Mesenchymal stem cell (in vitro differentiated cells and primary cell): ENCODE data around the gene RNASE8.

ENCODE experiments used
- DNase-seq: peaks from one replicate; pipeline ENCODE4 v3.0.0-alpha.2; 2013
- H2AFZ ChIP-seq: one replicate; pipeline ENCODE4 v1.6.1; 2013; ENCODE audit warnings: low read depth, mild to moderate bottlenecking, control low read depth, inconsistent platforms, low read length, moderate library complexity
- H2AK5ac ChIP-seq: 2 replicates; pipeline ENCODE4 v1.6.1; 2013; ENCODE audit warnings: low read length, moderate library complexity, mild to moderate bottlenecking, inconsistent platforms; ENCODE audit not compliant: severe bottlenecking
- H2BK120ac ChIP-seq: one replicate; pipeline ENCODE4 v1.6.1; 2013; ENCODE audit warnings: low read depth, mild to moderate bottlenecking, inconsistent platforms, low read length, moderate library complexity
- H2BK12ac ChIP-seq, 2 experiments: one replicate each; pipeline ENCODE4 v1.6.1; 2013; ENCODE audit warnings: inconsistent platforms in 2 of 2, low read length in 2 of 2, mild to moderate bottlenecking in 2 of 2, moderate library complexity in 2 of 2, control low read depth in 1 of 2
- H2BK15ac ChIP-seq: one replicate; pipeline ENCODE4 v1.6.1; 2013; ENCODE audit warnings: mild to moderate bottlenecking, low read depth, inconsistent platforms; ENCODE audit not compliant: poor library complexity, severe bottlenecking
- H2BK5ac ChIP-seq: 2 replicates; pipeline ENCODE4 v1.6.1; 2013; ENCODE audit warnings: low read depth, mild to moderate bottlenecking, low read length, control low read depth, inconsistent platforms; ENCODE audit not compliant: poor library complexity, severe bottlenecking
- H3K14ac ChIP-seq, 2 experiments: one replicate each; pipeline ENCODE4 v1.6.1; 2013; ENCODE audit warnings: inconsistent platforms in 2 of 2, low read length in 2 of 2, control low read depth in 1 of 2, mild to moderate bottlenecking in 1 of 2, moderate library complexity in 1 of 2
- H3K18ac ChIP-seq, 2 experiments: one replicate each; pipeline ENCODE4 v1.6.1; 2013; ENCODE audit warnings: inconsistent platforms in 2 of 2, low read length in 2 of 2, control low read depth in 1 of 2, low read depth in 1 of 2, mild to moderate bottlenecking in 1 of 2
- H3K23ac ChIP-seq, 2 experiments: one replicate each; pipeline ENCODE4 v1.6.1; 2013; ENCODE audit warnings: inconsistent platforms in 2 of 2, low read length in 2 of 2, mild to moderate bottlenecking in 2 of 2, moderate library complexity in 2 of 2, control low read depth in 1 of 2
- H3K27ac ChIP-seq: 2 replicates; pipeline ENCODE4 v1.5.1; 2013; ENCODE audit warnings: mild to moderate bottlenecking, moderate library complexity, low read length, control low read depth, inconsistent platforms; ENCODE audit not compliant: poor library complexity, severe bottlenecking
- H3K27me3 ChIP-seq, 2 experiments: 2 replicates each; pipeline versions ENCODE4 v1.6.1 to v1.7.0; 2013; ENCODE audit warnings: low read length in 2 of 2, mild to moderate bottlenecking in 2 of 2, moderate library complexity in 2 of 2, control low read depth in 1 of 2, inconsistent platforms in 1 of 2; ENCODE audit not compliant: control insufficient read depth in 1 of 2, insufficient read depth in 1 of 2
- H3K36me3 ChIP-seq, 2 experiments: 2 replicates each; pipeline versions ENCODE4 v1.6.1 to v1.7.0; 2013; ENCODE audit warnings: low read length in 2 of 2, control low read depth in 1 of 2, inconsistent platforms in 1 of 2, low read depth in 1 of 2, mild to moderate bottlenecking in 1 of 2; ENCODE audit not compliant: insufficient read depth in 2 of 2, control insufficient read depth in 1 of 2
- H3K4ac ChIP-seq, 2 experiments: one replicate each; pipeline ENCODE4 v1.6.1; 2013; ENCODE audit warnings: inconsistent platforms in 2 of 2, low read length in 2 of 2, mild to moderate bottlenecking in 2 of 2, moderate library complexity in 2 of 2, control low read depth in 1 of 2, low read depth in 1 of 2
- H3K4me1 ChIP-seq: 2 replicates; pipeline ENCODE4 v1.6.1; 2013; ENCODE audit warnings: low read depth, low read length, control low read depth; ENCODE audit not compliant: control insufficient read depth, insufficient read depth
- H3K4me2 ChIP-seq: 2 replicates; pipeline ENCODE4 v1.6.1; 2013; ENCODE audit warnings: low read length, mild to moderate bottlenecking, inconsistent platforms; ENCODE audit not compliant: poor library complexity, severe bottlenecking
- H3K4me3 ChIP-seq, 2 experiments: 2 replicates each; pipeline versions ENCODE4 v1.5.1 to v1.7.0; 2013; ENCODE audit warnings: low read length in 2 of 2, mild to moderate bottlenecking in 2 of 2, control low read depth in 1 of 2, low read depth in 1 of 2; ENCODE audit not compliant: insufficient read depth in 1 of 2
- H3K79me1 ChIP-seq: replicated peaks from 2 replicates; pipeline ENCODE4 v1.6.1; 2013; ENCODE audit warnings: mild to moderate bottlenecking, control low read depth, low read length, inconsistent platforms; ENCODE audit not compliant: poor library complexity, severe bottlenecking
- H3K9ac ChIP-seq: 2 replicates; pipeline ENCODE4 v1.7.0; 2013; ENCODE audit warnings: mild to moderate bottlenecking, low read length, moderate library complexity
- H3K9me3 ChIP-seq: 2 replicates; pipeline ENCODE4 v1.7.0; 2013; ENCODE audit warnings: mild to moderate bottlenecking, low read length; ENCODE audit not compliant: control insufficient read depth
- H4K8ac ChIP-seq: one replicate; pipeline ENCODE4 v1.6.1; 2013; ENCODE audit warnings: inconsistent platforms, mild to moderate bottlenecking, low read length, moderate library complexity
- H4K91ac ChIP-seq: one replicate; pipeline ENCODE4 v1.6.1; 2013; ENCODE audit warnings: mild to moderate bottlenecking, low read length, inconsistent platforms
- WGBS: methylation state at CpG from one replicate; pipeline ENCODE4 v1.1.7; 2013; ENCODE audit warnings: mixed read lengths; 5-methylcytosine and 5-hydroxymethylcytosine counted together

The RNASE8 gene

DNA sequence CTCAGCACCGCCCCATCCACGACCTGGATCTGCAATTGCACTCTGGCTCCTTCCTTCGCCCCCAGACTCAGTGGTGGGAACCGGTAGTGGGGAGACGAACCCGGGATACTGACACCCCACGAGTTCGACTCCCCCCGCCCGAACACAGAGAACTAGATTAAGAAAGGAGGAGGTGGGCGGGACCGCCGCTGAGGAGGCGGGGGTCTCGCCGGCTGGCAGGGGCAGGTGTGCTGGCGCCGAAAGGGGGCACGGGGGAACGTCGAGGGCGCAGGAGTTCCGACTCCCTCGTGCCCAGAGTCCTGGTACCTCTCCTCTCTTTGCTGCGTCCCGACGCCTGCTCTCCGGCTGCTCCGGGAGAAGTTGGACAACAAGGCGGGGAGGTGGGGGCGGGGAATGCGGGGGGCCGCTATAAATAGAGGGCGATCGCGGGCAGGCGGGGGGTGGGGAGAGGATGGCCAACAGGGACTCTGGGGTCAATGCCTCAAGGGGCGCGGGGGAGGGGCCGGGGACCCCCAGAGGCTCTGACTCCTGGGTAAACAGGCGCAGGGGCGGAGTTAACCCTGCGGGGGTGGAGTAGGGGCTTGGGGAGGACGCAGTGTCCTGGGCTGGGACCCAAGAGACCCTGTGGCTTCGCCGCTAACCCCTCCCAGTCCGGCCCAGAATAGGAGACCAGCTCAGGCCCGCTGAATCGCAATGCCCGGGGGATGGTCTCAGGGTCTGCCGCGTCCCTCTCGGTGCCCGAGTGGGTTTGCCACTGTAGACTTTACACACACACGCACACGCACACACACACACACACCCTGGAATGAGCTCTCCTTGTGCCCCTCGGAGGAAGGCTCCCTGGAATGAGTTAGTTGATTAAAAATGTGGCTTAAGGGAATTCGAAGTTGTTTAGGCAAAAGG lies 32.0 kb upstream of the RNASE8 start:
- Histone ChIP-seq H4K91ac (no peak overlapping the region), H3K36me3 (peaks cover 0 to 2% of the 10 kb centered on the region in 2 experiments), H3K79me1 (no peaks in the 10 kb centered on the region), H3K9ac (no peak overlapping the region), H2AFZ (no peak overlapping the region), H2BK120ac (no peak overlapping the region), H3K27ac (no peak overlapping the region), H2BK15ac (peak overlapping the region; percentile 62), H3K4me2 (peak overlapping the region; percentile 94), H3K23ac (peak overlapping the region in 1 of 2 experiments; percentile 97), H2BK5ac (no peak overlapping the region), H2AK5ac (no peak overlapping the region), H3K4me3 (peak overlapping the region; percentile 62 to 73), H2BK12ac (peak overlapping the region in 1 of 2 experiments; percentile 6), H3K9me3 (no peaks in the 10 kb centered on the region), H3K27me3 (peaks cover 57 to 61% of the 10 kb centered on the region in 2 experiments), H3K18ac (peak overlapping the region in 1 of 2 experiments; percentile 73), H3K4me1 (peaks cover 15% of the 10 kb centered on the region), H4K8ac (no peak overlapping the region), H3K4ac (peak overlapping the region in 1 of 2 experiments; percentile 30), H3K14ac (peak overlapping the region in 1 of 2 experiments; percentile 26)
- no peak for DNase-seq
- WGBS, result 8% methylated on average over 27 of the region's 58 CpGs

DNA sequence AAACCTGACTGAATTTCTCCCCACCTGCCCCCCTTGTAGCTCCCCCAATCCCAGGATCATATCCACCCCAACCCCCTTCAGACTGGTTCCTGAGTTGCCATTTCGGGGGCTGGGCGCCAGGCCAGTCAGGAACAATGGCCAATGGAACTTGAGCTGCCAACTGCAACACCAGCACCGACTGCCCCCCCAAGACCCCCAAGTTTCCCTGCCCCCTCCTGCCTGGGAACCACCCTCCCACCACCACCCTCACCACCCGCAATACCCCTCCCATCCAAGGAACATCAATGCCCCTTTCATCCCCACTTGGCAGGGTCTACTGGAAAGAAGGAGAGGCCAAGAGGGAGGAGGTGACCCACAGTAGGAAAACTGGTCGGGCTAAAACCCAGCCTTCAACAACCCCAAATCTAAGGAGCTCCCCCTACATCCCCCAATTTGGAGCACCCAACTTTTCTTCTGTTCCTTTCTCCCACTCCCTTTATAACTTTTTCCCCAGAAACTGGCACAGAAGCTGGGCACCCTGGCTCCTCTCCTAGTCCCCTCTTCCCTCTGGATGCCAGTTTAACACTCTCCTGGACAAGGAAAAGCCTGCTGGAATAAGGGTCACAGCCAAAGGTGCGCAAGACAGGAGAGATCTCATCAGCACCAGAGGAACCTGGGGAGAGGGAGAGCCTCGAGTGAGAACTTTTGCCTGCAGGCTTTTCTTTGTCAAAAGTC lies 31.2 kb upstream of the RNASE8 start:
- Histone ChIP-seq H3K4me2 (no peak overlapping the region), H3K9ac (no peak overlapping the region), H3K36me3 (peaks cover 0 to 2% of the 10 kb centered on the region in 2 experiments), H3K23ac (no peak overlapping the region), H3K9me3 (no peaks in the 10 kb centered on the region), H2BK120ac (no peak overlapping the region), H4K91ac (no peak overlapping the region), H2BK12ac (no peak overlapping the region), H3K14ac (no peak overlapping the region), H4K8ac (no peak overlapping the region), H2BK15ac (no peak overlapping the region), H3K4ac (no peak overlapping the region), H3K18ac (no peak overlapping the region), H3K27ac (no peak overlapping the region), H3K4me3 (no peak overlapping the region), H3K4me1 (peaks cover 15% of the 10 kb centered on the region), H3K79me1 (no peaks in the 10 kb centered on the region), H2AFZ (no peak overlapping the region), H2BK5ac (no peak overlapping the region), H3K27me3 (peaks cover 55 to 59% of the 10 kb centered on the region in 2 experiments), H2AK5ac (no peak overlapping the region)
- no peak for DNase-seq
- 74% methylated on average over 7 of the region's 7 CpGs for WGBS

DNA sequence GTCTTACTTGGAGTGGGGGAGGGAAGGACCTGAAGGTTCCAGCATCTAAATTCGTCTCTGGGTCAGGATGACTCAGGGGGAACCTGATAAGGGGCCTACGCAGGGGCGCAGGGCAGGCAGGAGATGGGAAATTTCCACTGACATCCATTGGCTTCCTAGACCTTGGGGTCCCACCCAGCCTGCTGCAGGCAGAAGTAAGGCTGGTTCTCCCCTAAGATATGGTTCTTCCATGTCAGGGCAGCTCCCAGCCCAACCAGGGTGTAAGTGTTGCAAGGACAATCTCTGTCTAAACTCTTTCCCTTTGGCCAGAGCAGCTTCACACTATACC lies 30.7 kb upstream of the RNASE8 start:
- 41% methylated on average over 3 of the region's 3 CpGs for WGBS
- no peak overlapping the region for H2BK120ac ChIP-seq

DNA sequence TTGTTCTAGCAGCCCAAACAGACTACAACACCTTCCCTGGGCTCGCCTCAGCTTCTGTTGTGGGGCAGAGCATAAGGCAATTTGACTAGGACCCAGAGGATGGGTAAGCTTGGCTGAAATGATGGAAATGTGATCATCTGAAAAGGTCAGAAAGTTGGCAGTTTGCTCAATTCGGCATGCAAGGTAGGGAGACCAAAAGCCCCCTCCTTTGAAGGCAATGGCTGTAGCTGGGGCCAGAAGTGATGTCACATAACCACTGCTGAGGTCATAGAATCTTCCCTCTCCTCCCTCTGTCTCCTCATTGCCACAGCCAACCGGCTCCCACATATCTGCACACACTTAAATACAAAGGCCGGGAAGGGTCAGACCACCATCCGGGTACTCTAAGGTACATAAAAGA lies 27.7 kb upstream of the RNASE8 start, which contains the start of gene TPPP2:
Gene TPPP2, plus strand, starts transcription at position 301 of the 400 bp plus-strand sequence. CDS start 365 bp downstream, outside the sequence.
- Histone ChIP-seq H3K36me3 (no peaks in the 10 kb centered on the region), H3K4me1 (peaks cover 11% of the 10 kb centered on the region), H3K18ac (no peak within 1 kb of the TSS), H2BK12ac (no peak within 1 kb of the TSS), H2BK120ac (no peak within 1 kb of the TSS), H3K4me2 (no peak within 1 kb of the TSS), H3K27me3 (peaks cover 44 to 60% of the 10 kb centered on the region in 2 experiments), H3K79me1 (no peaks in the 10 kb centered on the region), H4K8ac (no peak within 1 kb of the TSS), H3K9me3 (no peaks in the 10 kb centered on the region), H3K4me3 (no peak within 1 kb of the TSS), H2AFZ (no peak within 1 kb of the TSS), H3K9ac (no peak within 1 kb of the TSS), H2BK5ac (no peak within 1 kb of the TSS), H4K91ac (no peak within 1 kb of the TSS), H3K23ac (no peak within 1 kb of the TSS), H3K4ac (no peak within 1 kb of the TSS), H3K14ac (no peak within 1 kb of the TSS), H2AK5ac (no peak within 1 kb of the TSS), H2BK15ac (no peak within 1 kb of the TSS), H3K27ac (no peak within 1 kb of the TSS)
- no peak for DNase-seq
- 77% methylated on average over 2 of the region's 5 CpGs for WGBS

More for the DNA sequence above, 30.7 kb upstream of the RNASE8 start:
- no peak overlapping the region for H2BK15ac ChIP-seq
- peaks cover 0 to 2% of the 10 kb centered on the region in 2 experiments for H3K36me3 ChIP-seq
- no peak overlapping the region for H3K23ac ChIP-seq
- no peak overlapping the region for H3K27ac ChIP-seq
- H3K18ac ChIP-seq, result no peak overlapping the region
- H3K4me3 ChIP-seq, result no peak overlapping the region
- no peak overlapping the region for H3K9ac ChIP-seq
- H3K27me3 ChIP-seq, result peaks cover 55 to 59% of the 10 kb centered on the region in 2 experiments
- no peak overlapping the region for H2BK5ac ChIP-seq
- H3K14ac ChIP-seq, result no peak overlapping the region
- no peak for DNase-seq
- no peak overlapping the region for H4K8ac ChIP-seq
- H3K4ac ChIP-seq, result no peak overlapping the region
- no peaks in the 10 kb centered on the region for H3K9me3 ChIP-seq
- H3K4me2 ChIP-seq, result no peak overlapping the region
- H3K4me1 ChIP-seq, result peaks cover 15% of the 10 kb centered on the region
- no peaks in the 10 kb centered on the region for H3K79me1 ChIP-seq
- no peak overlapping the region for H2AK5ac ChIP-seq
- no peak overlapping the region for H2AFZ ChIP-seq
- no peak overlapping the region for H2BK12ac ChIP-seq
- H4K91ac ChIP-seq, result no peak overlapping the region
